Body of pancreas (tissue), 4 donors: ENCODE results near the gene PPP1R7.

Experiments used
- CTCF ChIP-seq, 7 experiments: fragments of 450-650 bp in 4 of 7; fragments of 200-600 bp in 3 of 7; sonication (generic) in 3 of 7; IDR thresholded peaks; one replicate each; pipeline ENCODE4 v1.5.1; 2016 to 2019; ENCODE audit warnings: antibody characterized with exemption in 7 of 7
- POLR2A ChIP-seq, 3 donors: fragments of 450-650 bp; IDR thresholded peaks; one replicate each; pipeline ENCODE4 v1.6.1; 2016; ENCODE audit warnings: antibody characterized with exemption in 3 of 3, mild to moderate bottlenecking in 2 of 3

GRCh38 chr2:241198381-241199279 lies 48.4 kb downstream of the PPP1R7 start:
- TF ChIP-seq CTCF (IDR thresholded peaks at IDR 0.05): no peak
- no peak for TF ChIP-seq POLR2A (IDR thresholded peaks at IDR 0.05)
